Activated effector memory CD4-positive, alpha-beta T cell treated with Interleukin-2 at 50 U/mL for 16 hours (primary cell): Measurements from ENCODE around the gene TAPBPL.

Experiments
- DNase-seq: peaks from one replicate; pipeline ENCODE4 v3.0.0-alpha.2; 2020

TAPBPL gene

GRCh38 chr12:6437586-6437985, 14.3 kb upstream of the TAPBPL start:
- no peak for DNase-seq

- DNase-seq, result no peak
Observed at GRCh38 chr12:6438345-6438744, 13.5 kb upstream of the TAPBPL start.

DNA sequence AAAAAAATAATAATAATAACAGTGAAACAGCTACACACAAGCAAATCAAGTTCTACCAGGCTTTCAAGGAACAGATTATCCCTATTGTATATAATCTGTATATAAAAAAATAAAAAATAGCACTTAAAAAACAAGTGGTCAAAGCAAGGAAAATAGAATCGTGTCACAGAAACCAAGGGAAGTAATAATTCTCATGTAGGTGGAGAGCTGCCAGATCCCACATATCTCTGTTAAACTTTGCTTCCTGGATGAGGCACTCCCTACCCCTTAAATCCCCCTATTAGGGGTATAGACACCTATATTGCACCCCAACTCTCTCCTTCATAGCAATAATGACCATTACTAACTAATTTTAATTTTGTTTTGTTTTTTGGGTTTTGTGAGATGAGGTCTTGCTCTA, 11.5 kb upstream of the TAPBPL start:
- no peak for DNase-seq

DNA sequence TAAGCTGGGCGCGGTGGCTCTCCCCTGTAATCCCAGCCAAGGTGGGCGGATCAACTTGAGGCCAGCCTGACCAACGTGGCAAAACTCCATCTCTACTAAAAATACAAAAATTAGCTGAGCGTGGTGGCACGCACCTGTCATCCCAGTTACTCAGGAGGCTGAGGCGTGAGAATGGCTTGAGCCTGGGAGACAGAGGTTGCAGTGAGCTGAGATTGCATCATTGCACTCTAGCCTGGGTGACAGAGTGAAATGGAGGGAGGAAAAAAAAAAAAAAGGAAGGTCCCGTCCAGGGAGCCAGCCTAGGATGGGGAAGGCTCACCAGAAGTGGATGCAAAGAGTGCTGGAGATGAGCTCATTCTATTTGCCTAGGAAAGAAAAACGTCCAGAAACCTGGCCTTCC, 9.0 kb upstream of the TAPBPL start:
- no peak for DNase-seq

- DNase-seq, result no peak
Observed at GRCh38 chr12:6443361-6443983, 8.4 kb upstream of the TAPBPL start.

- DNase-seq, result no peak
Observed at GRCh38 chr12:6444031-6444430, 7.8 kb upstream of the TAPBPL start.

- no peak for DNase-seq
Observed at GRCh38 chr12:6444704-6445688, 6.8 kb upstream of the TAPBPL start, which contains the start of gene CD27. Gene CD27, plus strand, starts transcription at chr12:6444955. Its CDS starts 141 bp downstream, at chr12:6445096.

DNA sequence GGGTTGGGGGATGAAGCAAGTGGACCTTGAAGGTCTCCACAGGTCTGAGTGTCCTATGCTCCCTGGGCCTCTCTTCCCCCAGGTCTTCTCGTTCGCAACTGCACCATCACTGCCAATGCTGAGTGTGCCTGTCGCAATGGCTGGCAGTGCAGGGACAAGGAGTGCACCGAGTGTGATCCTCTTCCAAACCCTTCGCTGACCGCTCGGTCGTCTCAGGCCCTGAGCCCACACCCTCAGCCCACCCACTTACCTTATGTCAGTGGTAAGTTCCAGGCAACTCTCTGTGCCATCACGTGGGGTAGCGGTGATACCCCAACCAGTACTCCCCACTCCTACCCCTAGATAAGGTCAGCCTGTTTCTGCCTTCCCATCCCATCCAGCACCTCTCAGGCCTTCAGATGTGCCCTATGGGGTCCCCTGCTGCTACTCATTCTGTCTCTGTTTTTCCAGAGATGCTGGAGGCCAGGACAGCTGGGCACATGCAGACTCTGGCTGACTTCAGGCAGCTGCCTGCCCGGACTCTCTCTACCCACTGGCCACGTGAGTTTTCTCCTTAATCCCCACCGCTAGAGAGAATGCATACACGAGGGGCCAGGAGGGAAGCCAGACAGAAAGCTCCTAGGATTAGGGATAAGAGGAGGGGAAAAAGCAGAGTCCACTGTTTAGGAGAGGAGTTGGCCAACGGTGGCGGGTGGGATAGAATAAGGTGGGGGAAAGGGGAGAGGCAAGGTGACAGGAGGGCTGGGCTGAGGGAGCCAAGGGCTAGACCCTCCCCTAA, 1.6 kb upstream of the TAPBPL start:
- no peak for DNase-seq

GRCh38 chr12:6450869-6451347, 934 bp upstream of the TAPBPL start:
- DNase-seq, result no peak

GRCh38 chr12:6452245-6452943, 552 bp downstream of the TAPBPL start:
- no peak for DNase-seq

DNA sequence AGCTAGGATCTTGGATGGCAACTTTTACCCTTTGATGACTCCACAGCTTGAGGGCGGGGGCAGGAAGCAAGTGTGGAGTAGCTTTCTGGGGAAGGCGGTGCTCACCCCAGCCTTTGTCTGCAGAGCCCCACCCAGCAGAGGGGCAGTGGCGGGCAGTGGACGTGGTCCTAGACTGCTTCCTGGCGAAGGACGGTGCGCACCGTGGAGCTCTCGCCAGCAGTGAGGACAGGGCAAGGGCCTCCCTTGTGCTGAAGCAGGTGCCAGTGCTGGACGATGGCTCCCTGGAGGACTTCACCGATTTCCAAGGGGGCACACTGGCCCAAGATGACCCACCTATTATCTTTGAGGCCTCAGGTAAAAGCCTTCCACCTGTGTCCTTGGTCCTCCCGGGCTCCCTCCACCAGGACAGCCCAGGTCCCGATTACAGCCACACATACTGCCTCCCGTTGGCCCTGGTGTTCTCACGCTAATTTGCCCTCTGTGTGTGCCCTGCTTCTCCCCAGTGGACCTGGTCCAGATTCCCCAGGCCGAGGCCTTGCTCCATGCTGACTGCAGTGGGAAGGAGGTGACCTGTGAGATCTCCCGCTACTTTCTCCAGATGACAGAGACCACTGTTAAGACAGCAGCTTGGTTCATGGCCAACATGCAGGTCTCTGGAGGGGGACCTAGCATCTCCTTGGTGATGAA, 1.2 kb downstream of the TAPBPL start:
- no peak for DNase-seq

- DNase-seq, result no peak
Observed at GRCh38 chr12:6457220-6457945, 5.5 kb downstream of the TAPBPL start.

DNA sequence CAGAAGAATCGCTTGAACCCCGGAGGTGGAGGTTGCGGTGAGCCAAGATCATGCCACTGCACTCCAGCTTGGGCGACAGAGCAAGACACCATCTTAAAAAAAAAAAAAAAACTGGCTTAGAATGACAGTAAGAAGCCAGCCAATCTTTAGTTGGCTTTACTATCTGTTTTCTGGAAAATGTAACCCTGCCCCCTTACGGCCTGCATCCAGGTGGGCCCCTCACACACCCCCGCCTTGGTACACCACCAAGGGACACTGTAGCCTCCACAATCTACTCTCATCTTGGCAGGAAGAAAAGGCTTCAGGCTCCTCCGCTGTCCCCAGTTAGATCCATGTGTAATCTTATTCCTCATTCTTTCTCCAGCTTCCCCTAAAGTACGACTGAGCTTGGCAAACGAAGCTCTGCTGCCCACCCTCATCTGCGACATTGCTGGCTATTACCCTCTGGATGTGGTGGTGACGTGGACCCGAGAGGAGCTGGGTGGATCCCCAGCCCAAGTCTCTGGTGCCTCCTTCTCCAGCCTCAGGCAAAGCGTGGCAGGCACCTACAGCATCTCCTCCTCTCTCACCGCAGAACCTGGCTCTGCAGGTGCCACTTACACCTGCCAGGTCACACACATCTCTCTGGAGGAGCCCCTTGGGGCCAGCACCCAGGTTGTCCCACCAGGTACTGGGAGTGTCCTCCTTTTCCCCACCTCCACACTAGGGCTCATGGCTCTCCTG, 6.6 kb downstream of the TAPBPL start:
- no peak for DNase-seq

DNA sequence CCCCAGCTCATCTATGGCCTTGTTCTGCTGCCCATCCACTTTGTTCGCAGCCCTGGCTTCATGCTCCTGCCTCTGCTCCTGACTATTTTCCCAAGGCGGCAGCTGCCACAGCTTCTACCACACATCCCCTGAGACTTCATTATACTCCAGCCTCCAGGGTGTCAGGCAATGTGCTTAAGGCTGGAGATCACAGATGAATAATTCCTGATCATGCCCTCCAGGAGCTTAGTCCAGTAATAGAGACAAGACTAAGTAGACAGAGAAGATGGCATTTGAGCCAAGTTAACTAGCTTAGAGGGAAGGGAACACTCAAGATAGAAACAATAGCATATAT, 7.1 kb downstream of the TAPBPL start:
- DNase-seq, result no peak

DNA sequence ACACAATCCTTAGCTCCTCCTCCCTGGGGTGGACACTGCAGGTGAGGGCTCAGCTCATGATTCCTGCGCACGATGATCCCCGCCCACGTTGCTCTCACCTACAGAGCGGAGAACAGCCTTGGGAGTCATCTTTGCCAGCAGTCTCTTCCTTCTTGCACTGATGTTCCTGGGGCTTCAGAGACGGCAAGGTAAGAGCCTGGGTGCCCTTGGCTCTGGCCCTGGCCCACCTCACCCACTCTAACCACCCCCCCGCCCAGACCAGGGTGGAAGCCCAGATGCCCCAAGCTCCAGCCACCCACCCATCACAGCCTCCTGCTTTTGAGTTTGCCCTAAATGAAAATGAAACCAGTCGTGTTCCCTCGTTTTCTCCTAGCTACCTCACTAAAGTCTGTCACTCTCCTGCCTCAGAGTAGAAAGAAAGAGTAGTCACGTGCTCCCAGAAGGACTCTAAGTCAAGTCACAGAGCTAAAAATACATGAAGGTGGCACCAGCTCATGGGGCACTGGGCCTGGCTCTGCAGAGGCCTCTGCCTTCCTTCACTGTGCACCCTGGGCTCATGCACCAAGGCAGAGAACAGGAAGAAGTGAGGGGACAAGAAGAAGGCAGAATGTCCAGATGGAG, 9.0 kb downstream of the TAPBPL start:
- DNase-seq, result no peak

DNA sequence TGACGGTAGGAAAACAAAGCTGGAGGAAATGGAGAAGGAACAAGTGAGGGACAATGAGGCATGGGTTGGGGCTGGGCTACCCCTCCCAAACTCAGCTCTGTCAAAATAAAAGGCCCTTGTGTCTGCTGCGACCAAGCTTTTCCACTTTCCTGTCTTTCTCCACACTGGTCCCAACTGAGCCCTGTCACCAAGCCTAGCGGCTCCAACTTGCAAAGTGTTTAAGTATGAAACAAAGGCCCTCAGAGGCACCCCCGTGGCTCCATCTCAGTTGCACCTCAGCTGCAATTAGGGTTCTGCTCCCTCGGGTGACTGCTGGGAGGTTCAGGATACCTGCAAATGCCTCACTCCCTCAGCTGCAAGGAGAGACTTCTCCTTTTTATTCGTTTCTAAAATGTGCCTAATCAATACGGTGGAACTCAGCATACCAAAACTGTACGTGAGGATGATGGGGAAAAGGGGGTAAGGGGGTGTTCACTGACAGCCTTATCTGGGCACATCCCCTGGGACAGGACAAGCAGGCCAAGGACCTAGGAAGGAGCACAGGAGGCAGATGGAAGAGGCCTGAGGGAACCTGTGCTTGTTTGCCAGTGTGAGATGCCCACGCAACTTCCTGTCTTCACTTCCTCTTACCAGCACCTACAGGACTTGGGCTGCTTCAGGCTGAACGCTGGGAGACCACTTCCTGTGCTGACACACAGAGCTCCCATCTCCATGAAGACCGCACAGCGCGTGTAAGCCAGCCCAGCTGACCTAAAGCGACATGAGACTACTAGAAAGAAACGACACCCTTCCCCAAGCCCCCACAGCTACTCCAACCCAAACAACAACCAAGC, 9.8 kb downstream of the TAPBPL start:
- peak; percentile 75 for DNase-seq

- DNase-seq, result no peak
Observed at GRCh38 chr12:6462234-6462995, 10.6 kb downstream of the TAPBPL start.

- DNase-seq, result no peak
Observed at GRCh38 chr12:6463216-6463615, 11.4 kb downstream of the TAPBPL start.
